Measurements from ENCODE around the gene LIMA1. TPM values are rescaled to one million over a fixed set of nuclear protein-coding genes. Genes with fewer than 3 reads are reported as not detected.
"Not testable (repeated sequence)": the region's sequence is repeated elsewhere in the genome, so short reads cannot be mapped to it uniquely, and the experiment has no call there.

Gene LIMA1
- total and polyA plus RNA-seq, 2 of the 4 experiments (the other 2 are of a cell fraction), result 126 to 163 TPM

DNA sequence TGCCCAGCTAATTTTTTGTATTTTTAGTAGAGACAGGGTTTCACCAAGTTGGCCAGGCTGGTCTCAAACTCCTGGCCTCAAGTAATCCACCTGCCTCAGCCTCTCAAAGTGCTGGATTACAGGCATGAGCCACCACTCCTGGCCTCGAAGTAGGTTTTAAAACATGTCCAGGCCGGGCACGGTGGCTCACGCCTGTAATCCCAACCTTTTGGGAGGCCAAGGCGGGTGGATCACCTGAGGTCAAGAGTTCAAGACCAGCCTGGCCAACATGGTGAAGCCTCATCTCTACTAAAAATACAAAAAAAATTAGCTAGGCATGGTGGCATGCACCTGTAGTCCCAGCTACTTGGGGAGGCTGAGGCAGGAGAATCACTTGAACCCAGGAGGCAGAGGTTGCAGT is 45.3 kb upstream of the LIMA1 start:
- H2BK120ac ChIP-seq (ENCODE audit: low read depth, low read length); H3K14ac ChIP-seq (replicated peaks; ENCODE audit: low read depth, low read length); BruUV-seq (replicated peaks); in situ Hi-C loops (cut with MboI; ENCODE audit: low sequenced_read_pairs); H2AFZ ChIP-seq (replicated peaks; ENCODE audit: low read length, poor library complexity); H2BK5ac ChIP-seq (ENCODE audit: low read depth, low read length, poor library complexity, severe bottlenecking); H3K4me1 ChIP-seq (ENCODE audit: control insufficient read depth, insufficient read depth, low read length); H4K20me1 ChIP-seq (ENCODE audit: insufficient read depth, low read length); H2BK20ac ChIP-seq (ENCODE audit: low read depth, low read length); H3K27ac ChIP-seq (ENCODE audit: insufficient read depth, low read length); ATAC-seq (ENCODE audit: low read depth); dilution Hi-C loops (cut with HindIII; ENCODE audit: low sequenced_read_pairs, unreplicated experiment); H3K4me3 ChIP-seq (ENCODE audit: insufficient read depth, low read depth, low read length); H3K23ac ChIP-seq (ENCODE audit: low read depth, low read length); H3K9me1 ChIP-seq (ENCODE audit: insufficient read depth, low read length); H3K18ac ChIP-seq (ENCODE audit: low read depth, low read length); DNase-seq; H4K5ac ChIP-seq (ENCODE audit: low read depth, low read length); CTCF ChIA-PET; H3K56ac ChIP-seq (ENCODE audit: extremely low read depth, insufficient read depth, low read length); H3K4me2 ChIP-seq (ENCODE audit: low read depth, low read length); H2AK5ac ChIP-seq (ENCODE audit: low read depth, low read length); H4K8ac ChIP-seq (ENCODE audit: low read depth in 2 of 2, low read length in 2 of 2); H2AK9ac ChIP-seq (replicated peaks; ENCODE audit: low read depth, low read length, poor library complexity); H3K36me3 ChIP-seq (ENCODE audit: control insufficient read depth, insufficient read depth, low read length); H2BK15ac ChIP-seq (ENCODE audit: low read depth, low read length); H3K9me3 ChIP-seq (ENCODE audit: control insufficient read depth, insufficient read depth, low read length); POLR2A ChIA-PET (ENCODE audit: unreplicated experiment); H3K27me3 ChIP-seq (ENCODE audit: control insufficient read depth, insufficient read depth, low read length); H3K4ac ChIP-seq (ENCODE audit: low read depth, low read length); H3K9ac ChIP-seq (ENCODE audit: low read depth, low read length); H3K79me1 ChIP-seq (ENCODE audit: low read depth in 1 of 2, low read length in 2 of 2); H4K91ac ChIP-seq (ENCODE audit: insufficient read depth, low read depth, low read length): not testable (repeated sequence)
- no CpG with 5 or more reads among the region's 5 CpGs for WGBS, 2 experiments (ENCODE audit: extremely low coverage in 2 of 2, insufficient read length in 1 of 2)
- intact Hi-C loops (cut with micrococcal nuclease), result loop anchor here (5.0 kb wide), 1 partner anchor 69 kb away; the partner anchor contains the start of gene FAM186A

Data from IMR-90 (cell line).